Effector CD8-positive, alpha-beta T cell (primary cell): ENCODE measurements around the gene UBR3.

ENCODE experiments used
- DNase-seq: peaks from one replicate; lab custom pipeline; 2025; lab: John Stamatoyannopoulos, UW

UBR3 gene

GRCh38 chr2:170006587-170007325 lies 179.5 kb downstream of the UBR3 start:
- DNase-seq: no peak

GRCh38 chr2:170009209-170009608 lies 182.0 kb downstream of the UBR3 start:
- DNase-seq: no peak

DNA sequence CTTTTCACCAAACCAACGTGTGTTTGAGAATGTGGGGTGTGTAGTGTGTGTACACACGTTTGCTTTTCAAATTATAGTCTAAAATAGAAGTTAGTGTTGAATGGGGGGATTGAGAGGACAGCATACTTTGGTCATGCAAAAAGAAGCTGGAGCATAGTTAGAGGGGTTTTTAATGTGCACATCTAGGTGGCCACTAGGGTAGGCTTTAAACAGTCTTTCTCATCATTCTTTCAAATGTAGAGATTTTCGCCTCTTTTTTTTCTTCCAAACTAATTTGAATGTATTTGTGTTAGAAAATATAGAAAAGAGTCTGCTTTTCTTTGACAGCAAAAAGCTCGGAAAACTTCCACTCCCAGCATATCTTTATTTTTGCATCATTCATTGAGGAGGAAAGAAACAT lies 185.5 kb downstream of the UBR3 start:
- no peak for DNase-seq

GRCh38 chr2:170013802-170014551 lies 186.7 kb downstream of the UBR3 start:
- no peak for DNase-seq

DNA sequence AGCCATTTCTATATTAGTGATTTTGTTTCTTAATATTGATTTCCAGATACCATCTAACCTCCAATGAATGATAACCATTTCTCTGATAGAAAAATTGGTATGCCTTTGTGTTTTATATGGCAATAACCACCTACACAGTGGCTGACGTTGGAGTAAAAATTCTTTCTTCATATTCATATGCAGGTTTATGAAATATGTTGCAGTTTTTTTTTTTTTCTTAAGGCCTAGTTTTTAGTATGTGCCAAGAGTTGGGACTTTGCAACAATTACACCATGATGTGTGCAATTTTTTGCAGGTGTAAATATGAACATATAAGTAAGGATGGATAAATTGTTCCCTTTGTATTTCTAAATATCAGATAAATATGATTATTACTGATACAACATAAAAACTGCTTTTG lies 187.5 kb downstream of the UBR3 start:
- no peak for DNase-seq

GRCh38 chr2:170017860-170018532 lies 190.7 kb downstream of the UBR3 start:
- DNase-seq: no peak

- DNase-seq: no peak
These were observed 192.0 kb downstream of the UBR3 start for GRCh38 chr2:170019060-170019805.

DNA sequence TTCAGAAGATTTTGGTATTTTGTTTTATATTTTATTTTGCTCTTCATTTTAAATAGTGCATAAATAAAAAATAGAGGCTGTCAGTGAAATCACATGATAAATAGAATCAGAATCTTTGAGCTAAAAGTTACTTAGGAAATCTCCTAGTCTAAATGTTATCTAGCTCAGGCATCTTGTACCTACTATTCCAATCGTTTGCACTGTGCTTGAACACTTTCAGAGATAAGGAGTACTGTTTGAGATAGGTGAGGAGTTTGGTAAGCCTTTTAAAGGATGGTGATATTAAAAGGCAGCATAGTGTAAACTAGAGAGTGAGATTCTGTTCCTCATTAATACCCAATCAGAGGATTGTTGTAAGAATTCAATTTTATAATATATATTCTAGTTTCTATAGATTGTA lies 193.5 kb downstream of the UBR3 start:
- no peak for DNase-seq

GRCh38 chr2:170022692-170023091 lies 195.4 kb downstream of the UBR3 start:
- DNase-seq: no peak

DNA sequence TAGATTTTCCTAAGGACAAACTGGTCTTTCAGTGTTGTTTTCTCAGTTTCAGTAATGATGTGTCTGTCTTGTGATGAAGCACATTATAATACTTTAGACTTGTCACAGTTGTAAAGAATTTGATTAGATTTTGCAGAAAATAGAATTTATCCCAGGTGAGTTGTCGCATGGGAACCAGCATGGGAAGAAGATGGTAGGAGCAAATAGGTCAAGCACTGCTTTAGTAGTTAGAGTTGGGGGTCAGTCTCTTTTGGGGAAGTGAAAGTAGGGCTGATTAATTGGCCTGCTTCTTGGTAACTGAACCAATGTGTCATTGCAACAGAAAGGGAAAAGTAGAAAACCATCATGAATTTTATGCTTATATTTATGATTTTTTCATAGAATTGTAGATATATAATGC lies 197.5 kb downstream of the UBR3 start:
- DNase-seq: no peak

GRCh38 chr2:170025223-170025622 lies 198.0 kb downstream of the UBR3 start:
- no peak for DNase-seq

DNA sequence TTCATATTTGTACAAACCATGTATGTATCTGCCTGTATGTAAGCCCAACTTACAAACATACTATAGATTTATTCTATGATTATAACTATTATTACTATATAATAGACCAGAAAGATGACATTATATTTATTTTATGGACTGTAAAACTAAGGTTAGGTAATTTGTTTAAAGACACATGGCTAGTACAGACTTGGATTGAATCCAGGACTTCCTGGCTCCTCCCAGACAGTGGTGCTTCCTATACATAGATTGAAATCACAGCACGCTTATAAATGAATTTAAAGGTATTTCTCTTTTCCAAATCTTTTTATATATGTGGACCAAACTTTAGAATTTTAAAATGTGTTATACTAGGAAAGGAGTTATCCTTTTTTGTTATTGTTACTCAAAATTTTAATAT lies 199.1 kb downstream of the UBR3 start:
- no peak for DNase-seq

DNA sequence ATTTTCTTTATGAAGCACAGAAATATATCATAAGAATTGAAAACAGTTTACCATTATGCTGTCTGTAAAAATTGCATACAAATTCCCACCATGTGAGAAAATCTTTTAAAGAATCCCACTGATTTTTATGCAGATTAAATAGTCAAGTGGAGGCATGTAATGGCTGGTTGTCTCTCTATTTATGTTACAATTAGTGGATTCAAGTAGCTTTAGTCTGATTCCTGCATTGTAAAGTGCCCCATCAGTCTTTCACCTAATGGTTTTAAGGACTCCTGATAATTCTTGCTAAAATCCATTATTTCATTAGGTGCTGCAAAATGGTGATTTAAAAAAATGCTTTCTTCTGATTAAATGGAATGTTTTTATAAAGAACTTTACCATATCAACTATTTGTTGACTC lies 202.3 kb downstream of the UBR3 start:
- DNase-seq: no peak

DNA sequence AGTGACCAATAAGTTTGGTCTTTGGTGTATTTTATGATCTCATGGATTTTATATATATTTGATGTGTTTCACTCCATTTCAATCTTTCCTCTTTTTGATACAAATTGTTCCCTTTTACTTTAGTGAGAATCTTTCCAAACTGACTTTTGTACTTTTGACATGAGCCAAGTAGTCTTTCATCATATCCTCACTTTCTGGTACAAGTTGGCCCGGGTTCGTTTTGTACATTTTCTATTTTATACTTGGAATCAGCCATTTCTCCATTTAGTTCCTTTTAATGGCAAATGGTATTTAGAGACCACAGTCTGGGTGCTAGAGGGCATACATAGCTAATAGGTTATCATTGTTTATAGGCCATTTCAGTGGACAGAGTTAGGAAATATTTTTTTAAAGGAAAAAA lies 202.8 kb downstream of the UBR3 start:
- no peak for DNase-seq

DNA sequence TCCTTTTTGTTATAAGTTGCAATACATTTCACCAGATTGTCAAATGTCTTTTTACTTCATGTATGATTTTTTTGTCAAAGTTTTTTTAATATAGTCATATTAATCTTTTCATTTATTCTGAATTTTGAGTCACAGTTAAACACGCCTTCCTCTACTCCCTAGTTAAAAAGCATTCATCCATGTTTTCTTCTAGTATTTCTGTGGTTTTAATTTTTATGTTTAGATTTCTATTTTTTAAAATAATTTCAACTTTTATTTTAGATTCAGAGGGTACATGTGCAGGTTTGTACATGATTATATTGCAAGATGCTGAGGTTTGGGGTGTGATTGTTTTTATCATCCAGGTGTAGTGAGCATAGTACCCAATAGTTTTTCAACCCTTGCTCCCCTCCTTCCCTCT lies 204.0 kb downstream of the UBR3 start:
- no peak for DNase-seq

- no peak for DNase-seq
These were observed 207.3 kb downstream of the UBR3 start for GRCh38 chr2:170034596-170034995.

DNA sequence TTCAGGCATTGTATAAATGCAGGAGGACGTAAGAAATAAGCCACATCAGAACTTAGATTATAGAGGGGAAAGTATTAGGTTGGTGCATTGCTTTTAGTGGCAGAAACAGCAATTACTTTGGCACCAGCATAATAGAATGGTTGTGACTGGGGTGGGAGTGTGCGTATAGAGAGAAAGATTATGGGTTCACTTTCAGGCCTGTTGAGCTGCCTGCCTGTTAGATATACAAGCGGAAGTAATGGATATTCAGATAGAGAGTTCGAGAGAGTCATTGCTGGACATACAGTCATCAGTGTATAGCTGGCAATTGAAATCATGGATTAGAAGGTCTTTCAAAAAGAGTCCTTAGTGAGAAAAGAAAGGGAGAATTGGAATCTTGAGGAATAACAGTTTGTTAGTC lies 211.5 kb downstream of the UBR3 start:
- DNase-seq: no peak

DNA sequence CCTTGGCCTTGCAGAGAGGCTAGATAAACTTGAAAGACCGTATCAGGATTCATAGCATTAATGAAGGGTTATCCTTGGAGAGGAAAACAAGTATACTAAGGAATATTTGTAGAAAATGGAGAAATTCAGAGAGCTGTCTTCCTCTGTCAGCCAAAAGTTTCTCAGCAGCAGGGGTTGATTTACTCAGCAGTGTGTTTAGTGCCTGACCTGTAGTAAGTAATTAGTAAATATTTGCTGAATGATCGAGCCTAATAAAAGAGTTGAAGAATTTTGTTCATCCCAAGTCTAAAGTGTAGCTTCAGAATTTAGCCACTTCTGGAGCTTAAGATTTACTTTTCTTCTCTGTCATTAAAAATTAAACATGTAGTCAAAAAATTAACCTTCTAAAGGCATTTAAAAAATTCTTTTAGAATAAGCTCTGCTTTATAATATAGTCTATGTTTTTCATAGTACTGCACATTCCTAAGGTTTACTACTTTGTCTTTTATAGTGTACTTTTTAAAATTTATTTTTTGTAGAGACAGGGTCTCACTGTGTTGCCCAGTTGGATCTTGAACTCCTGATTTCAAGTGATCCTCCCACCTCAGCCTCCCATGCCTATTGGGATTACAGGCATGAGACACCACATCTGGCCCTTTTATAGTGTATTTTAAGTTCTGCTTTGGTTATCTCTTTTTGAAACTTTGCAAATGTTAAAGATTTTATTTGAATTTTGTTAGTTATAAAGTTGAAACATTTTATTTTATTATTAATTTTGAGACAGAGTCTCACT lies 212.3 kb downstream of the UBR3 start:
- DNase-seq: no peak

- no peak for DNase-seq
These were observed 217.7 kb downstream of the UBR3 start for GRCh38 chr2:170044751-170045478.

- no peak for DNase-seq
These were observed 220.2 kb downstream of the UBR3 start for GRCh38 chr2:170047331-170048065.
